ENCODE data around the gene PDE10A. TPM values are rescaled to one million over a fixed set of nuclear protein-coding genes. Genes with fewer than 3 reads are reported as not detected.

The PDE10A gene
- total and polyA plus RNA-seq, 2 of the 4 experiments (the other 2 are of a cell fraction), result 3.4 to 12.4 TPM

GRCh38 chr6:165574220-165575157 lies 88.6 kb downstream of the PDE10A start:
- Histone ChIP-seq H3K4me2 (ENCODE audit: low read depth, low read length) (peak overlapping the region; percentile 19; the same call in 1 of the 2 replicates), H3K27ac (ENCODE audit: insufficient read depth, low read length) (no peak overlapping the region)

More at GRCh38 chr6:165574220-165575157, 88.6 kb downstream of the PDE10A start:
- no peak overlapping the region for H2BK15ac ChIP-seq (ENCODE audit: low read depth, low read length)
- H2BK120ac ChIP-seq (ENCODE audit: low read depth, low read length), result peak overlapping the region; percentile 24
- peak; percentile 51 for DNase-seq
- no peak overlapping the region; the same call in 1 of the 2 replicates for H4K5ac ChIP-seq (ENCODE audit: low read depth, low read length)
- H3K4ac ChIP-seq (ENCODE audit: low read depth, low read length), result no peak overlapping the region
- H3K9me3 ChIP-seq (ENCODE audit: control insufficient read depth, insufficient read depth, low read length), result no peaks in the 10 kb centered on the region
- H3K4me3 ChIP-seq (ENCODE audit: insufficient read depth, low read depth, low read length), result no peak overlapping the region
- peak overlapping the region; percentile 80 for H2AK5ac ChIP-seq (ENCODE audit: low read depth, low read length)
- no peaks in the 10 kb centered on the region for H3K36me3 ChIP-seq (ENCODE audit: control insufficient read depth, insufficient read depth, low read length)
- peak overlapping the region; percentile 44; the same call in 1 of the 2 replicates for H4K91ac ChIP-seq (ENCODE audit: insufficient read depth, low read depth, low read length)
- 89% methylated on average over 1 of the region's 6 CpGs; no CpG with 5 or more reads in 1 of the 2 experiments for WGBS, 2 experiments (ENCODE audit: extremely low coverage in 2 of 2, insufficient read length in 1 of 2)
- in situ Hi-C loops (cut with MboI; ENCODE audit: low sequenced_read_pairs), result no loop called here
- H2BK20ac ChIP-seq (ENCODE audit: low read depth, low read length), result peak overlapping the region; percentile 63
- TF ChIP-seq MAFK (IDR thresholded peaks at IDR 0.05; ENCODE audit: low read depth, low read length) (no peak), MXI1 (IDR thresholded peaks at IDR 0.05; ENCODE audit: borderline replicate concordance, low read depth, low read length) (no peak)
- H3K56ac ChIP-seq (ENCODE audit: extremely low read depth, insufficient read depth, low read length), result no peak overlapping the region
- peaks cover 20% of the 10 kb centered on the region for H3K4me1 ChIP-seq (ENCODE audit: control insufficient read depth, insufficient read depth, low read length)
- ATAC-seq (ENCODE audit: low read depth), result no peak
- intact Hi-C loops (cut with micrococcal nuclease), result loop anchor here (5.0 kb wide), 3 partner anchors 57 to 88 kb away; partner anchors contain the start of gene PDE10A
- no peak overlapping the region for H2AFZ ChIP-seq (replicated peaks; ENCODE audit: low read length, poor library complexity)
- peaks cover 23 to 51% of the 10 kb centered on the region in 2 experiments for H3K79me1 ChIP-seq (ENCODE audit: low read depth in 1 of 2, low read length in 2 of 2)
- POLR2A ChIA-PET (ENCODE audit: unreplicated experiment), result interaction anchor here (0.5 kb wide), 1 partner anchor 54 kb away, joined by 3 read pairs; no protein-coding TSS in a partner anchor
- peak overlapping the region; percentile 18 to 56; a peak in 3 of 4 replicates for H4K8ac ChIP-seq (ENCODE audit: low read depth in 2 of 2, low read length in 2 of 2)
- BruUV-seq (replicated peaks), result no TSS peak
- H2BK5ac ChIP-seq (ENCODE audit: low read depth, low read length, poor library complexity, severe bottlenecking), result peak overlapping the region; percentile 61
- peak overlapping the region; percentile 83 for H3K18ac ChIP-seq (ENCODE audit: low read depth, low read length)
- CTCF ChIA-PET, result interaction anchor here (0.8 to 1.5 kb wide), 3 partner anchors 10 to 267 kb away, joined by 3 to 4 read pairs (median 3); no protein-coding TSS in a partner anchor
- H3K14ac ChIP-seq (replicated peaks; ENCODE audit: low read depth, low read length), result peak overlapping the region; percentile 25; the same call in 1 of the 2 replicates
- no peaks in the 10 kb centered on the region for H3K27me3 ChIP-seq (ENCODE audit: control insufficient read depth, insufficient read depth, low read length)
- peaks cover 13% of the 10 kb centered on the region; the same call in 1 of the 2 replicates for H3K9me1 ChIP-seq (ENCODE audit: insufficient read depth, low read length)
- H3K9ac ChIP-seq (ENCODE audit: low read depth, low read length), result no peak overlapping the region
- H3K23ac ChIP-seq (ENCODE audit: low read depth, low read length), result peak overlapping the region; percentile 29; the same call in 1 of the 2 replicates
- peaks cover 7% of the 10 kb centered on the region; the same call in 1 of the 2 replicates for H4K20me1 ChIP-seq (ENCODE audit: insufficient read depth, low read length)
- dilution Hi-C loops (cut with HindIII; ENCODE audit: low sequenced_read_pairs, unreplicated experiment), result no loop called here
- no peak overlapping the region for H2AK9ac ChIP-seq (replicated peaks; ENCODE audit: low read depth, low read length, poor library complexity)
